ENCODE data around the gene RDM1. TPM values are rescaled to one million over a fixed set of nuclear protein-coding genes. Genes with fewer than 3 reads are reported as not detected.

The RDM1 gene
- total RNA-seq, 1 experiment from 2014 or later: 2.1 TPM

- Histone ChIP-seq H3K36me3 (ENCODE audit: insufficient read depth, low read length, poor library complexity, severe bottlenecking) (no peaks in the 10 kb centered on the region), H3K9me3 (ENCODE audit: low read depth, low read length, poor library complexity, severe bottlenecking) (no peaks in the 10 kb centered on the region), H3K4me1 (ENCODE audit: insufficient read depth, low read length, poor library complexity, severe bottlenecking) (no peaks in the 10 kb centered on the region), H3K27ac (ENCODE audit: low read depth, low read length, poor library complexity, severe bottlenecking) (no peak overlapping the region), H3K4me3 (ENCODE audit: low read depth, low read length, poor library complexity, severe bottlenecking) (no peak overlapping the region), H3K27me3 (replicated peaks; ENCODE audit: insufficient read depth, low read depth, low read length, poor library complexity) (no peaks in the 10 kb centered on the region)
- BruUV-seq (replicated peaks): no TSS peak
- TF ChIP-seq EZH2 (IDR thresholded peaks at IDR 0.05; ENCODE audit: borderline replicate concordance, low read depth, low read length, poor library complexity, severe bottlenecking) (no peak), CTCF (conservative IDR thresholded peaks at IDR 0.05; ENCODE audit: low read depth, low read length) (no peak)
- intact Hi-C loops (cut with micrococcal nuclease; ENCODE audit: unreplicated experiment): no loop called here
- DNase-seq (ENCODE audit: low spot score): no peak
- ChIA-PET CTCF (no interaction called here), POLR2A (ENCODE audit: low non-redundant PET) (no interaction called here)
Measured at GRCh38 chr17:35895636-35896587, 34.7 kb downstream of the RDM1 start.

GRCh38 chr17:35894206-35894605, 36.4 kb downstream of the RDM1 start:
- ChIA-PET CTCF (no interaction called here), POLR2A (ENCODE audit: low non-redundant PET) (no interaction called here)

GRCh38 chr17:35893751-35894150, 36.8 kb downstream of the RDM1 start:
- TF ChIP-seq EZH2 (IDR thresholded peaks at IDR 0.05; ENCODE audit: borderline replicate concordance, low read depth, low read length, poor library complexity, severe bottlenecking): no peak
- H3K27ac ChIP-seq (ENCODE audit: low read depth, low read length, poor library complexity, severe bottlenecking): no peak overlapping the region
- H3K27me3 ChIP-seq (replicated peaks; ENCODE audit: insufficient read depth, low read depth, low read length, poor library complexity): no peaks in the 10 kb centered on the region
- no peak for DNase-seq (ENCODE audit: low spot score)
- intact Hi-C loops (cut with micrococcal nuclease; ENCODE audit: unreplicated experiment): no loop called here
- ChIA-PET CTCF (no interaction called here), POLR2A (ENCODE audit: low non-redundant PET) (no interaction called here)
- BruUV-seq (replicated peaks): no TSS peak
- H3K4me1 ChIP-seq (ENCODE audit: insufficient read depth, low read length, poor library complexity, severe bottlenecking): no peaks in the 10 kb centered on the region
- H3K36me3 ChIP-seq (ENCODE audit: insufficient read depth, low read length, poor library complexity, severe bottlenecking): no peaks in the 10 kb centered on the region
- no peaks in the 10 kb centered on the region for H3K9me3 ChIP-seq (ENCODE audit: low read depth, low read length, poor library complexity, severe bottlenecking)
- no peak overlapping the region for H3K4me3 ChIP-seq (ENCODE audit: low read depth, low read length, poor library complexity, severe bottlenecking)

More at GRCh38 chr17:35894206-35894605, 36.4 kb downstream of the RDM1 start:
- BruUV-seq (replicated peaks): no TSS peak
- intact Hi-C loops (cut with micrococcal nuclease; ENCODE audit: unreplicated experiment): no loop called here
- H3K4me3 ChIP-seq (ENCODE audit: low read depth, low read length, poor library complexity, severe bottlenecking): no peak overlapping the region
- DNase-seq (ENCODE audit: low spot score): no peak
- no peaks in the 10 kb centered on the region for H3K36me3 ChIP-seq (ENCODE audit: insufficient read depth, low read length, poor library complexity, severe bottlenecking)
- H3K9me3 ChIP-seq (ENCODE audit: low read depth, low read length, poor library complexity, severe bottlenecking): no peaks in the 10 kb centered on the region
- no peak overlapping the region for H3K27ac ChIP-seq (ENCODE audit: low read depth, low read length, poor library complexity, severe bottlenecking)
- TF ChIP-seq CTCF (conservative IDR thresholded peaks at IDR 0.05; ENCODE audit: low read depth, low read length) (no peak), EZH2 (IDR thresholded peaks at IDR 0.05; ENCODE audit: borderline replicate concordance, low read depth, low read length, poor library complexity, severe bottlenecking) (no peak)
- H3K27me3 ChIP-seq (replicated peaks; ENCODE audit: insufficient read depth, low read depth, low read length, poor library complexity): no peaks in the 10 kb centered on the region
- no peaks in the 10 kb centered on the region for H3K4me1 ChIP-seq (ENCODE audit: insufficient read depth, low read length, poor library complexity, severe bottlenecking)

Measured in A673 (cell line).